GM18511 (cell line): ENCODE measurements around the gene TMEM208.

Experiments
- ATAC-seq: cut with Tn5 transposase; IDR thresholded peaks from one replicate; pipeline ENCODE4 v1.9.1; 2021; ENCODE audit warnings: mild to moderate bottlenecking, moderate library complexity; ENCODE audit not compliant: unreplicated experiment

The TMEM208 gene

GRCh38 chr16:67271446-67271845, 44.5 kb downstream of the TMEM208 start:
- ATAC-seq: no peak

DNA sequence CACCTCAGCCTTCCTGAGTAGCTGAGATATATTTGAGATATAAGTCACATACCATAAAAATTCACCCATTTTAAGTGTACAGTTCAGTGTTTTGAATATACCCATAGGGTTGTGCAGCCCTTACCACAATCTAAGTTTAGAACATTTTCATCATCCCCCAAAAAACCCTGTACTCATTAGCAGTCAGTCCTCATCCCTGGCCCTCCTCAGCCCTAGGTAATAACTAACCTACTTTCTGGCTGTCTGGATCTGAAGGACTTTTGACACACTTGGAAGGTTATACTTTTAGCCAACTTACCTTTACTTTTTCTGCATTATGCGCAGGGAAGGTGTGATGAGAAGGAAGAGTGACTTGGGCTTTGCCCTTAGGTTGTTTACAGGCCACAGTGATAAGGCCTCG, 48.4 kb downstream of the TMEM208 start:
- ATAC-seq: no peak

DNA sequence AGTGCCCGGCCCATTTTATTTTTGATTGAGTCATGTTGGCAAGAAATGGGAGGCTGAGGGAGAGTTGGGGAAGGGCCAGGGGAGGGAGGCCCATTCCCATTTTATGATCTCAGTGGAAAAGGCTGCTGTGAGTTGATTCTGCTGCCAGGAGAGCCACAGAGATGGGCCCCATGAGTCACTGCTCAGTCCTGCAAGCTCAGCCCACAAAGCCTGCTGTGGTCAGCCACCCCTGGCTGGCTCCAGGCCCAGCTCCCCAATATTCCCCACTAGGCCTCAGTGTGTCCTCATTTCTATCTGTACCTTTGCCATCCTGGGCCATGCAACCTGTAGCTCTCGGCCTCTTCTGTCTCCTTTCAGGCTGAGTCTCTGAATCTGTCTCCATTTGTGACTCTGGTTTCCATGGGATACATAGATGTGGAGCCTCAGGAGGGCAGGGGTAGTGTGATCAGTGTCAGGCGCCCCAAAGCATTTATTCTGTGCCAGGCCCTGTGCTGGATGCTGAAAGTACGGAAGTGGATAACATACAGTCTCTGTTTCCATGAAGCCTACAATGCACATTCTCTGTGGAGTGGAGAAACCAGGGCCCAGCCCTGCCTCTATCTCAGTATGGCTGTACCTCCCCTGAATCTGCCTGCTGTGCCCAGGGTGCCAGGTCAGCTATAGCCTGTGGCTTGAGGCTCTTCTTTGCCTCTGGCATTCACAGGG, 50.5 kb downstream of the TMEM208 start:
- no peak for ATAC-seq

DNA sequence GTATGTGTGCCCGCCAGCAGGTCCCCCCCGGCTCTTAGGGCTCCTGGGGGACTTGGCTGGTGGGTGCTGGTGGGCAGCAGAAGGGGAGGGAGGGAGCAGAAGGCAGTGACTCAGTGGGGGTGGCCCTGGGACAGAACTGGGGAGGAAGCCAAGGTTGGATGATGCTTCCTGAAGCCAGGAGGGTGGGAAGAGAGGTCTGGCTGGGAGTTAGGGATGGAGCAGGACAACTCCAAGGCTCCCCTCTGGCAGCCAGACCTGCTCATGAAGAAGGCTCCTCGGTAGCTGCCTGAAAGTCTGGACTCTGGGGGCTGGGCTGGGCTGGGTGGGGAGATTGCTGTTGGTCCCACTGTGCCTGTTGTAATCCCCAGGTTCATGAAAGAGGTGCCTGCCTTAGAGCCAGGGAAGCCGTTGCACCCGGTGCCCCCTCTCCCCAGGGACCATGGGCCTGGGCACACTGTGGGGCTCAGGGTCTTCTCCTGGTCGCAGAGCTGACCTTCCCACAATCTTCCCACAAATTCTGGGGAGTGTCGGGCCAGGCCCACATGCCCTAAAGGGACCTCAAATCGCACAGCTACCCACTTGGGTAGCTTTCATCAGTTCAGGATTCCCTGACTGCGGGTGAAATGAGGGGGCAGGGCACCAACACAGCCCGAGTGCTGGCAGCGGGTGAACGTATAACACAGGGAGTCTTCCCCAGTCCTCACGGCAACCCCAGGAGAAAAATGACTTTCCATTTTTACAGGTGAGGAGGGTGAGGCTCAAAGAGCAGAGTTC, 51.3 kb downstream of the TMEM208 start:
- no peak for ATAC-seq
